Inflammatory macrophage (primary cell): ENCODE results near the gene TASOR2.

Experiments
- DNase-seq, 2 donors: peaks; one replicate each; pipeline ENCODE4 v3.0.0-alpha.2; 2020 to 2022

TASOR2 gene

GRCh38 chr10:5684971-5685763 is 529 bp downstream of the TASOR2 start:
- peak; percentile 30 to 62 for DNase-seq

- DNase-seq, result no peak
Observed at GRCh38 chr10:5685764-5686240, 1.2 kb downstream of the TASOR2 start.

- no peak for DNase-seq
Observed at GRCh38 chr10:5688587-5688986, 3.9 kb downstream of the TASOR2 start.

DNA sequence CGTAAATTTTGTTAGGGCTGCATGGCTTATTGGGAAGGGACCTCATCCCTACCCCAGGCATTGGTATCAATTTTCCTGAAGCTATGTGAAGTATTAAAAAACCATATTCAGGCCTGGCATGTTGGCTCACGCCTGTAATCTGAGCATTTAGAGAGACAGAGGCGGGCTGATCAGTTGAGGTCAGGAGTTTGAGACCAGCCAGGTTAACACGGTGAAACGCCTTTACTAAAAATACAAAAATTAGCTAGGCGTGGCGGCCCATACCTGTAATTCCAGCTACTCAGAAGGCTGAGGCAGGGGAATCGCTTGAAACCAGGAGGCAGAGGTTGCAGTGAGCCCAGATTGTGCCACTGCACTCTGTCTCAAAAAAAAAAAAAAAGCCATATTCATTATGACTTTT is 7.1 kb downstream of the TASOR2 start:
- no peak for DNase-seq

- DNase-seq, result peak in 1 of 2 donors; percentile 24
Observed at GRCh38 chr10:5692461-5693358, 8.1 kb downstream of the TASOR2 start.

DNA sequence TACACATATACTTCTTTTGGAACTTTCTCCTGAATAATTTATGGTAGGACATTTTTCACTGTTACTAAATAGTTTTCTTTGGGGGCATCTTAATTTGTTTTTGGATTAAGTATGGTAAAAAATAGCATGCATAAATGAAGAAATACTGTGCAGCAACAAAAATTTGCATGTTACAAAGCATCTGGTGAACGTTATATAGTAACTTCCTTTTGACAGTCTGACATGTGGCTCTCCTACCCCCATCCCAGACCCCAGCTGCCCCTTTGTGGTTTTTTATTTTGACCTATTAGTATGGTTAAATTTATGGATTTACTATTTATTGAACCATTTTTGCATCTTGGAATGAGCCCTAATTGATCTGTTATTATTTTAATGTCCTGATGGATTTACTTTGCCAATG is 9.9 kb downstream of the TASOR2 start:
- DNase-seq, result no peak

GRCh38 chr10:5697342-5697741 is 12.7 kb downstream of the TASOR2 start:
- no peak for DNase-seq

DNA sequence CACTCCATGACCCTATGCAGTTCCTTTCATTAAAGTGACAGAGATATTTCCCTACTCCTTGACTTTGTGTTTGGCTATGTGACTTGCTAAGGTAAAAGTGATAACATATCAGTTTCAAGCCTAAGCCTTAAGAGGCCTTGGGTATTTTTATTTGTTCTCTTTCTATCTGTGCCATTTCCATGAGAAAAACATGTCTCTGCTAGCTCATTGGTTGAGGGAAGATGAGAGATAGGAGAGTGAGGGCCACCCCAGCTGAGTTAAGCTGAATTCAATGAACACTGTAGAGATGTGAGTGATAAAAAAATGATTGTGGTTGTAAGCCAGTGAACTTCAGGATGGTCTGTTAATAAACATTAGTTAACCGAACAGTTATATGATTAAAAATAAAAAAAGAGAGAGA is 13.4 kb downstream of the TASOR2 start:
- DNase-seq, result no peak

GRCh38 chr10:5708356-5708755 is 23.7 kb downstream of the TASOR2 start:
- DNase-seq, result no peak

DNA sequence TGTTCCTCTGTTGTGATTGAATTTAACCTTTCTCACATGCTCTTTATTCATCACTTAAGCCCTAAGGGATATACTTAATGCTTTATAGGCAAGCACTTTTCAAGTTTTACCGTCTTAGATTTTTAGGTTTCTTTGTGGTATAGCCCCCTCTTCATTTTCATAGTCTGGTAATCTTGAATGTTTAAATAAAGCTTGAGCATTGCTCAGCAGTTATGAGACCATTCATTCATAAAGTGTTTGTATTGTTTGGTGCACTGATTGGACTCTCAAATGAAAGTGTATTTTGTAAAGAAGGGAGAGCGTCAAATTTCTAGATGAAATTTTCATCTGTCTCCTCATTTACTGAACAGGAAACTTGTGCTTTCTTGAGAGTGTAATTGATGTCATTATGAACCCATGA is 25.2 kb downstream of the TASOR2 start:
- no peak for DNase-seq

GRCh38 chr10:5710859-5711258 is 26.2 kb downstream of the TASOR2 start:
- no peak for DNase-seq

- DNase-seq, result no peak
Observed at GRCh38 chr10:5711642-5712041, 27.0 kb downstream of the TASOR2 start.

GRCh38 chr10:5719546-5719945 is 34.9 kb downstream of the TASOR2 start:
- DNase-seq, result no peak

DNA sequence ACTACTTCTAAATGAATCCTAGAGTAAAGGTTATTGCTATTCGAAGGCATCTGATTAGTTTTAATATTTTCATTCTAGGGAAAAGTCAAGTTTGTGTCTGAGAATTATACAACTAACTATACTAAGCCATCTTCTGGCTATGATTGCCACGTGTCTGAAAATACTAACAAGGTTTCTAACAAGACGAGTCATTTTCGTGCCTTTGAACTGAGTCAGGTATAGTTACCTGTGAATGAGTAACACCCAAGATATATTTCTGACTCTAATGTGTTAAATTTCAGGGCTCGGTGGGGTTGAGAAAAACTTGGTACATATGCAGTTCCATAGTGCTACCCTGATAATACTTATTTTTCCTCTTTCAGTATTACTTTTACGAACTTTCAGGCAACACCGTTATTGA is 35.5 kb downstream of the TASOR2 start:
- DNase-seq, result no peak

DNA sequence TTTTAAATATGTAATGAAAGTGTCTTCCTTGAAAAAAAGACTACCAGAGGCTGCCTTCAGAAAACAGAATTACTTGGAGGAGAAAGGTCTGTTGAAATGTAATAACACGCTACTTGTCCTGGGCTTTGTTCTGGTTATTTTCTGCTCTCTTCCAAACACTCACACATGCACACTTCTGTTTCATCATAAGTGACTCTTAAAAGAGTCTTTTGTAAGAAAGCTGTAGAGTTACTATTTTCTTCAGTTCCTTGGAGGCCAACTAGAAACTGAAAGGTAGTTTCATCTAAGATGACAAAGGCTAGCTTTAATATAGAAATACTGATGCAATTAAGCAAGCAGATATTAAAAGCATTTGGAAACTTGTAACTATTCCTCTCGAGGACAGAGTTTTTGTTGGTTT is 39.1 kb downstream of the TASOR2 start:
- DNase-seq, result no peak

DNA sequence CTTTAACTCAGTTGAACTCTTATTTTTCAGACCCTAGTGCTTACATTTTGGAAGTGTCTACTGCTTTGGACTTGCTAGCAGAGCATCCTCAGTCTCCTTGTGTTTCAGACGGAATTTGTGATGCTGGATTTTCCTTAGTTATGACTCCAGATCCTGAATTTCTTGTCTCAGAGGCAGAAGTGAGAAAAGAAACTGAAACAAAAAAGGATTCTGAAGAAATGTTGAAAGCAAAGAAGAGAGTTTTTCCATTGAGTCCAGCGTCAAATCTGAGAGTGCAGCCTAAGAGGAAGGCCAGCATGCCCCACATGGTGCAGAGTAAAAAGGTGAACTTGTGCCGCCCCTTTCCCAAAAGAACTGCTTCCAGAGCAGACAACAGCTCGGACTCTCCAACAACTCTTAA is 46.1 kb downstream of the TASOR2 start:
- no peak for DNase-seq

- no peak for DNase-seq
Observed at GRCh38 chr10:5731559-5731958, 46.9 kb downstream of the TASOR2 start.

DNA sequence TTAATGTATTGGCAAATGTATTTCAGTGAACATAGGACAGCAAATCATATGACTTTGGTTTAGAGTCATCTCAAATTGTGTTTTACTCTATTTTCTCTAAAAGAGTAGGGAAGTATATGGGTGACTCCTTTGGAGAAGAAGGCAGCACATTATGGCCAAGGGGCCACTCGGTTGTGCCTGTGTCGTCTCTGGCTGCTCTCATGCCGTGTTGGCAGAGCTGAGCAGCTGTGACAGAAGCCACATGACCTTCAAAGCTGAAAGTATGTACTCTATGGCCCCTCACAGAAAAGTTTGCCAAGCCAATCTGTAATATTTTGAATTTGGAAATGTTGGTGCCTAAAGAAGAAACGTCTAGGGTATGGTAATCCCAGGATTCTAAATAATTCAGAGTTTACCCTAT is 47.5 kb downstream of the TASOR2 start:
- DNase-seq, result no peak
